Activated CD4-positive, alpha-beta T cell treated with anti-CD3 and anti-CD28 coated beads for 1 hour (primary cell): ENCODE measurements around the gene KCNT2.
"Not testable (repeated sequence)": the region's sequence is repeated elsewhere in the genome, so short reads cannot be mapped to it uniquely, and the experiment has no call there.

ENCODE experiments used
- DNase-seq: peaks from one replicate; pipeline ENCODE4 v3.0.0-alpha.2; 2020

Gene KCNT2

DNA sequence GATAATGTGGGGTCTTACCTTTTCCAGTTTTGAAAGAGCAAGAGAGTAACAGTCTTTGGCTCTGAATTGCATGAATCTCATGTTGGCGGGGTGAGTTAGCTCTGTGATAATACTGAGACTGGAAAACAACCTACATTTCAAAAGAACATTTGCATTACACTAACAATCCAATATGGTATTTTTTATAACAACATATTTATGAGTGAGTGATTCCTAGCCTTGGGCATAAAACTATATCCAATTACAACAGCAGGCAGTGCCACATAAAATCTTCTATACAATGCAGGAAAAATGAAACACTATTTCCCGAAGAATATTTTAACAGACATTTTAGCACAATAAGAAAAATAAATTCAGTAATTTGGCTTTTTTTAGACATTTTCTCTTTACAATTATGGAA lies 303.0 kb downstream of the KCNT2 start:
- DNase-seq, result no peak

DNA sequence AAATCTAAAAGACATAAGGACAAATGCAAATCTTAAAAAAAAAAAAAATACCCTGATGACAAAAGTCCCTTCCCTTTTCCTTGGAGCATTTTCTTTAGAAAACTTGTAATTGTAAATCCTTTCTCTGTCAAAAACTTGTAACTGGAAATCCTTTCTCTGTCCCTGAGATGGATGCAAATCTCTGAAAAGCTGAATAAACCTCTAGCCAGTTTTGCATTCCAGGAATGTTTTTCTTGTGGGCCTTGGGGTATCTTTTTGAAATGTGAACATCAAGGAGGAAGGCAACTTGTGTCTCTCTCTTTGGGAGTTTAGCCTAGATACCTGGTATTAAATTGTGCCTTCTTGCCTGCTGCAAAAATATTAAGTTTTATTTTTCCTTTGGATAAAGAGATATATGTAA lies 305.3 kb downstream of the KCNT2 start:
- no peak for DNase-seq

DNA sequence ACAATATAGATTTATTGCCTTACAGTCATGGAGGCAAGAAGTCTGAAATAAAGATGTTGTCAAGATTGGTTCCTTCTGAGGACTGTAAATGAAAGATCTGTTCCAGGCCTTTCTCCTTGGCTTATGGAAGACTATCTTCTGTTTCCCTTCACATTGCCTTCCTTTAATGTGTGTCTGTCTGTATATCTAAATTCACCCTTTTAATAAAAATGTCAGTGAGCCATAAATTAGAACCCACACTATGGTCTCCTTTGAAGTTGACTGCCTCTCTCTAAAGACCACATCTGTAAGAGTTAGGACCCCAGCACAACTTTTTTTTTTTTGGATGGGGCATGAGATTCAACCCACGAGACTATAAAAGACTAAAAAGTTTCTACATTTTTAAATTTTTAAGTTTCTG lies 305.8 kb downstream of the KCNT2 start:
- no peak for DNase-seq

DNA sequence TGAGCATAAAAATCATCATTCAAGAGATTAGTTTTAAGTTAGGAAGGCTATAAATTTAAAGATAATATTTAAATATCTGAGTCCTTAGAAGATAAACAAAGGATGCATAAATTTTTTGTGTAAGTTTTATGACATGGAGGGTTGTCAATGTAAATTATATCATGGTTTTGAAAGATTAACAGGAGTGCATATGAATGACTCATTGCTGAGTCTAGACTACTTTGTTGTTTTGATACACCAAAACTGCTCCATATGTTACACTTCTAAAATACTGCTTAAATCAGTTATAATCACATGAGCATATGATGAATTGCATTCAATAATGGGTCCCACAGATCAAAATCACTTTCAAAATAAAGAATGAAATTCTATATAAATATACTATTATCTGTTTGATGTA lies 312.5 kb downstream of the KCNT2 start:
- no peak for DNase-seq

DNA sequence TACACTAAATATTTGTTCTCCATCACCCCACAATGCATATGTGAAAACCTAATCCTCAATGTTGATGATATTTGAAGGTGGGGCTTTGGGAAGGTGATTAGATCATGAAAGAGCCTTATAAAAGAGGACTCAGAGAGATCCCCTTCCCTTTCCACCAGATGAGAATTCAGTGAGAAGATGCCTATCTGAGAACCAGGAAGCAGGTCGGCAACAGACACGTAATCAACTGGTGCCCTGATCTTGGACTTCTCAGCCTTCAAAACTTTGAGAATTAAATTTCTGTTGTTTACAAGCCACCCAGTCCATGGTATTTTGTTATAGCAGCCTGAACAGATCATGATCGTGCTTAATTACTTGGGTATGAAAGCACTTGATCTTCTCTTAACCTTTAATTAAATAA lies 329.4 kb downstream of the KCNT2 start:
- no peak for DNase-seq

DNA sequence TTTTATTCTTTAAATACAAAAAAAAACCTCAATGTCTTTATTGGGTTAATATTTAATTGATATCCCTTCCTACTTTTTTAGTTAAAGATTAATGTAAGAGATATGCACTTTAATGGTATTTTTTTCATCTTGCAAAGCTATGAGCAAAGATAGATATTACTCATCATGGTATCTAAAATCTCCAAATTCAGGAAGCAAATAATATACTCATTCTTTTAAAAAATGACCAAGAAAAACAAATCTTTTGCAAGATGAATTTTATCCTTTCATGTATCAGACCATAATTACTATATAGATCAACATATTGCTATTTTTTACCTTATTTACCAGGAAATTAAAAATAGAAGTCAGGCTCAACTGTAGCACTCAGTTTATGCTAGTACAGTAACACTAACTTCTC lies 330.4 kb downstream of the KCNT2 start:
- DNase-seq, result no peak

DNA sequence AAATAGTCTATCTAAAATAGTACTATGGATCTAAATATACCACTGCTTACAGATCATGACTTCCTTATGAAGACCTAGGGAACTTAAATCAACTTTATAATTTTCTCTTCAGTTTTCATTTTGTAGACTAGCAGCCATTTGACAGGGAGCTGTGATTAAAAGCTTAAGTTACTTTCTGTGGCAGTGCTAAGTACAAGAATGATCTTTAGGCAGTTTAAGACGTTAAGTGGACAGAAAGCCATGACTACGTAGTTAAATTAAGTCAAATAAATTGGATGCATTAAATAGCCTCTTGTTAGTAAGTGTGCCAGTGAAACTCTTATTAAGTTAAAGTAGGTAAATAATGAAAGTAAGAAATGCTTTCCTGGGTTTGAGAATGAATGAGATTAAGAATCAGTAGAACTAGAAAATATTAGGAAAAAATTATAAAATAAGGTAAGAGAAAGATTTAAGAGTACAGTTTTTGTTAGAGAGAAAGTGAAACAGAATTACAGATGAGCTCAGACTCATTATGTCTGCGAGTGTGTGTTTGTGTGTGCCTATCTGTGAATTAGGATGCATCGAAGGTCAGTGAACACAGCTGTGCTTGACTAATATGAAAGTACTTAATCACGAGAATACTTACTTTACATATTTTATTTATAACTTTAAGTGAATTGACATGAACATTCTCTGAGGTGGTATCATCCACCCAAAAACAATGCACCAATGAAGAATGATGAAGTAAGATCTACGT lies 336.9 kb downstream of the KCNT2 start:
- DNase-seq, result no peak

DNA sequence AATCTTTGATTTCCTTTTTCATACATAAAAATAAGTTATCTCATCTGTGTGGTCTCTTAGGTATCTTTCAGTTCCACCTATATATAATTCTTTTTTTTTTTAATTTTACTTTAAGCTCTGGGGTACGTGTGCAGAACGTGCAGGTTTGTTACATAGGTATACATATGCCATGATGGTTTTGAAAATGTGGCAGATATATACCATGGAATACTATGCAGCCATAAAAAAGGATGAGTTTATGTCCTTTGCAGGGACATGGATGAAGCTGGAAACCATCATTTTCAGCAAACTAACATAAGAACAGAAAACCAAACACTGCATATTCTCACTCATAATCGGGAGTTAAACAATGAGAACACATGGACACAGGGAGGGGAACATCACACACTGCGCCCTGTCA lies 345.2 kb downstream of the KCNT2 start:
- DNase-seq, result not testable (repeated sequence)

DNA sequence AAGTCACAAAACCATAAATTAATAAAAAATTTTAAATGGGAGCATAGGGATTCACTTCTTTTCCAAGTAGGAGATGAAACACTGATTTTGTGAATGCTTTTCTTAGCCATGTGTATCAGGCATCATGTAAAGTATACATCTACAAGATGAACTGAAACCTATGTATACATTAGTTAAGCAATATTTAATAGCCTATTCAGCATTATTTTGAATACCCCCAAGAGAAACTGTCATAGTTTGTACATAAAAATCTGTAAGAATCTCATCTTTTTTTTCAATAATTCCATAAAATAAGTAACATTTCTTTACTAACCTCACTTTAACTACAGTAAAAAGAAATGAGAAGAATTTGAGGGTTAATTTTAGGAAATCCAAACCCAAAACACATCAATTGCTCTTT lies 348.0 kb downstream of the KCNT2 start:
- no peak for DNase-seq

DNA sequence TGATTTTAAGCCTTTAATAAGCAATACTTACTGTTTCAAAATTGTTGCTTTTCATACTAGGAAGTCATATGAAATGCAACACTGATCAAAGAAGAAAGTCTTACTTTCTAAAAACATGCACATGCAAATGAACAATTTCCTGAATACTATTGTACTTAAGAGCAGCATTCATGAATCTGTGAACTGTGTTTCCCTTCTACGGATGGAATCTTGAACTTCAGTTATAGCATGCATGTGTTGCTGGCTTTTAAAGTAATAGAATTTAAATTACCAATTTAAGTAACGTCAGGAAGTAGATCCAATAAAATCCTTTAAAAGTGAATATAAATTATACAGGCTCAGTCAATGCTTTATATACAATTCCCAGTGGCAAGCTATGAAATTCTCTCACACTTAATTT lies 348.9 kb downstream of the KCNT2 start:
- no peak for DNase-seq

DNA sequence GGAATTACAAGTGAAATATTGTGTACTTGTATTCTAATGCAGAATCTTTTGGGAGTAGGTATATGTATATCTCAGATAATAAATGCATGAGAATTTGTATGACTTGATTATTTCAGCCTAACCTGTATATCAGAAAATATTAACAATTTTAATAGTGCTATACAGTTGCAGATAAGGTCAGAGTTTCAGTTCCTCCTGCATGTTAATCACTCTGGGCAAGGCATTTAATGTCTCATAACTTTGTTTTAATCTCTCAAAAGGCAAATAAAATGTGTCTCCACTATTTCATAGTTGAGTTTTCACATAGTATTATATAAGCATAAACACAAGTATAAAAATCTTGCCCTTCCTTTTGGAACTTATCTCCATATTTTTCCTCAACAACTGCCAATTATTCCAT lies 352.5 kb downstream of the KCNT2 start:
- DNase-seq, result no peak

DNA sequence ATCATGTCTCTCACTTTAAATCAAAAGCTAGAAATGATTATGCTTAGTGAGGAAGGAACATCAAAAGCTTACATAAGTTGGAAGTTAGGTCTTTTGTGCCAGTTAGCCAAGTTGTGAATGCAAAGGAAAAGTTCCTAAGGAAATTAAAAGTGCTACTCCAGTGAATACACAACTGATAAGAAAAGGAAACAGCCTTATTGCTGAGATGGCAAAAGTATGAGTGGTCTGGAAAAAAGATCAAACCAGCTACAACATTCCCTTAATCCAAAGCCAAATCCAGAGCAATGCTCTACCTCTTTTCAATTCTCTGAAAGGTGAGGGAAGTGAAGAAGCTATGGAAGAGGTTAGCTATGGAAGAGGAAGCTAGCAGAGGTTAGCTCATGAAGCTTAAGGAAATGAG lies 378.7 kb downstream of the KCNT2 start:
- DNase-seq, result no peak

DNA sequence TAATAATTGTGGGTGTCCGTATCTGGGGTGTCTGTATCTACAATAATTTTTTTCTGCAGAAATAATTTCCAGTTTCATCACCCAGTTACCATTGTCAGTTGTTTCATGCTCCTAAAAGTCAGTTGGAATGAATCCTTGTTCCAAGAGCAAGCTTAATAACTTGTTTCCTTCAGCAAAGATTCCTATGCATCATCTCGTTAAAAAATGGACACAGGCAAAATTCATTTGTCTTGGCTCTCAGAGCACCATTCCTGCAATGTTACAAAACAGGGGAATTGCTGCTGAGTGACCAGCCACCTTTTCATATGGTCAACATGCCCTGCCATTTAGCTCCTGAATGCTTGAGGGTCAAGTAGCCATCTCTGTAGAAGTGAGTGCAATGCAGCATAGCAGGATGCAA lies 393.4 kb downstream of the KCNT2 start:
- DNase-seq, result no peak

DNA sequence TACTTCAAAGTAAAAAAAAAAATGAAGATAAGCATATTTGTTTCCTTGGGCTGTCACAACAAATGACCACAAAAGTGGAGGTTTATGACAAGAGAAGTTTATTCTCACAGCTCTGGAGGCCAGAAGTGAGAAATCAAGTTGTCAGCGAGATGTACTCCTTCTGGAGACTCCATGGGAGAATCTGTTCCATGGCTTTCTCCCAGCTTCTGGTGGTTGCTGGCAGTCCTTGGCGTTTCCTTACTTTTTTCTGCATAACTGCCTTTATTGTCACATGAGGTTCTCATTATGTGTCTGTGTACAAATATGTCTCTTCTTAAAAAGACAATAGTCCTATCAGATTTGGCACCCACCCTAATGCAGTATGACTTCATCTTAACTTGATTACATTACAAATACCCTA lies 398.3 kb downstream of the KCNT2 start:
- DNase-seq, result no peak

DNA sequence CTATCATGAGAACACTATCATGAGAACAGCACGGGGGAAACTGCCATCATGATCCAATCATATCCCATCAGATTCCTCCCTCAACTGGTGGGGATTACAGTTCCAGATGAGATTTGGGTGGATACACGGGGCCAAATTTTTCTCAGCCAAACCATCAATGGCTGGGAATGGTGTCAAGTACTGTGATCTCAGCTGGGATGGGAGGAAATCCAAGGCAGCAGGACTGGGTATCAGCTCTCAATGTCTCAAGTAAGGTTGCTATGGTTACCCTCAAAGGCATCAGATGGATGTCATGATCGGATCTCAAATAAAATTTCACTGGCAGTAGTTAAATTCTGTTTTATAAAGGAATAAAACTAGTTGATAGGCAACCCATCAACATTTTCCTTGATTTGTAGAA lies 399.0 kb downstream of the KCNT2 start:
- no peak for DNase-seq

DNA sequence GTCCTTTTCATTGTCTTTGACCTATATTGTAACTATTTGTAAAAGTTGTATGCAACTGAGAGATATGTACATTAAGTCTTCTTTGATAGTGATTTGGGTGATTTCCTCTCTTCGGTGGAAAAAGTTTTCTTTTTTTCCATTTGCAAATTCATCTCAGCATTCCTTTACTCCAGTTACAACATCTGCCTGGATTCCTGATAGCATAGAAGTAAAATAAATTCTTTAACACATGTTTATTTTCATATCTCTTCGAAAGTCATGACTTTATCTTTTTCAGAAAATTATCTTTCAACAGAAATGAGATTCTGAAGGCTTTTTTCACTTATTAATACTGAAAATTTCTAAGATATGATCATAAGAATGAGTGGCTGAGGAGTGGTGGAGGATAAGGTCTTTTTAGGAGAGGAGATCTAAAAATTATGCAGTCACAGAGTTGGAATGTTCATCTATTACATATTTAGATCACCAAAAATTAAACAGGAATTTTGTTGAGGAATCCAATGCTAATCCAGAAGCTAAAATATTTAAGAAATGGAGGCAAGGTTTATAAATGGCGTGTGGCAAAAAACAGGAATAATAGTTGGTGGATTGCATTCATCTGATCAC lies 400.5 kb downstream of the KCNT2 start:
- DNase-seq, result no peak

DNA sequence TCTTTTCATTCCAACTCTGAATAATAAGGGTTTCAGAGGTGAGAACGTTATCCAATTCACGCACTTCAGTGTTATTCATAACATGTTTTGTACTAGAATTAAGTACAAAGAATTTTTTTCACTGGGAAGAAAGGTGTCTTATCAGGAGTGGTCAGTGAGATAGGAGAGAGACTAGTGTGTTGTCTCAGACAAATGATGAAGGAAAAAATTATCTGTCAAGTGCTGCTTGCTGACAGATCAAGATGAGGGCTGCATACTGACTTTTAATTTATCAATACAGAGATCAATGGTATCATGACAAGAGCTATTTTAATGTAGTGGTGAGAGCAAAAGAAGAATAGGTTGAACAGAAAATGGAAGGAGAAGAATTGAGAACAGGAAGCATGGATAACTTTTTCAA lies 402.4 kb downstream of the KCNT2 start:
- no peak for DNase-seq

DNA sequence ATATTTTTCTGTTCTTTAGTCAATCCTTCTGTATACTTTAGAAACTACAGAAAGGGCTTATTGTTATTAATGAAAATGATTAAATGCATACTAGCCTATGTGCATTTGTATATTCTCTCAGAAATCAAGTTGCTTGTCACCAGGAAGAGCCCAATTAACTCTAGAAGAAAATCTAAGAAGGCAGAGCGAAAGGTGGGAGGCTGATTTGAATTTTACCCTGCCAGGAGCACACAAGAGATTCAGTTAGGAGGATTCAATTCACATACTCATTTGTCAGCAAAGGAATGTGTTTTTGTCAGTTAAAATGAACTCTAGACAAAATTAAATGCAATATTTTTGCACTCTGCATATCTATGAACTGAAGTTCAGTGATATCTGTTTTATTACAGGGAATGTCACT lies 411.8 kb downstream of the KCNT2 start:
- DNase-seq, result no peak

DNA sequence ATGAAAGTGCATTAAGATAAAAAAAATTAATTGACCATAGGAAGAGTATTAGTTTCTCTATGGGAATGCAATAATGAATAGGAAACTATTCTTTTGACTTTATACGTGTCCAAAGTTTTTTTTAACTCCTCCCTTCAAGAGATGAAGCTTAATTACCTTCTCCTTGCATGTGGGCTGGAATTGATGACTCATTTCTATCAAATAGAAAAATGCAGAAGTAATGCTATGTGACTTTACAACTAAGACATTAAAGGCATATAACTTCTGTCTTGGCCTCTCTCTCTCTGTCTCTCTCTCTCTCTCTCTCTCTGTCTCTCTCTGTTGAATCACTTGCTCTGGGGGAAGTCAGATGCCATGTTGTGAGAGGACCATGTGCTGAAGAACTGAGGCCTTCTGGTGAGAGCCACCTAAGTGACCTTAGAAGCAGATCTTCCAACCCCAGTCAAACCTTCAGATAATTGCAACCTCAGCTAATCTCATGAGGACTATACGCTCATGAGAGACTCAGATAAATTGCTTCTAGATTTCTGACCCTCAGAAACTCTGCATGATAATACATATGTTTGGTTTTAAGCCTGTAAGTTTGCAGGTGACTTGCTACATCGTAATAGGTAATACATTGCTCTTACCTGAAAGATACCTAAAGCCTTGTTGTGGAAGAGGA lies 414.2 kb downstream of the KCNT2 start:
- DNase-seq, result no peak

DNA sequence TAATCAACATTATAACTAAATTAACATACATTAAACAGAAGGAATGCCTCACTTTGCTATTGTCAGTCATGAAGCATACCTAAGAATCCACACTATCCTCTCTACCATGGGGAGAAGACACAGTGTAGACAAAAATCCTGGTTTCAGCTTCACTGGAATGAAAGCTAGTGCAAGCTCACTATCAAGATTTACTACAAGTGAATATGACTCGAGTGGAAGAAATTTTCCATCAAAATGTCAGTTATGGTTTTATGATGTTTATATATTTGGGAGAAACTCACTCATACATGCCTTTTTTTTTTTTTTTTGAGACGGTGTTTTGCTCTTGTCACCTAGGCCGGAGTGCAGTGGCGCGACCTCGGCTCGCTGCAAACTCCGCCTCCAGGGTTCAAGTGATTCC lies 424.3 kb downstream of the KCNT2 start:
- no peak for DNase-seq

DNA sequence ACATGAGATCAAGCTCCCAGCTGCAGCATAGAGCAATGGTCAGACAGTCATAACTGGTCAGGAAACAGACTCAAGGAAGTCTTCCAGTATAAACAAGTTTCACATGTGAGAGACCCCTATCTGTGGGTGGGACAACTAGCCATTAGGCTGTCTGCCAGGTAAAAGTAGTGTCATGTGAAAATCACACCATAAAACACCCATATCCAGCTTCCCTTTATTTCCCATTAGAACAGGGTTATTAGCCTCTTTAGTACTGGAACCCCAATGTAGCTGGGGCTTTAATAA lies 426.7 kb downstream of the KCNT2 start:
- DNase-seq, result no peak

DNA sequence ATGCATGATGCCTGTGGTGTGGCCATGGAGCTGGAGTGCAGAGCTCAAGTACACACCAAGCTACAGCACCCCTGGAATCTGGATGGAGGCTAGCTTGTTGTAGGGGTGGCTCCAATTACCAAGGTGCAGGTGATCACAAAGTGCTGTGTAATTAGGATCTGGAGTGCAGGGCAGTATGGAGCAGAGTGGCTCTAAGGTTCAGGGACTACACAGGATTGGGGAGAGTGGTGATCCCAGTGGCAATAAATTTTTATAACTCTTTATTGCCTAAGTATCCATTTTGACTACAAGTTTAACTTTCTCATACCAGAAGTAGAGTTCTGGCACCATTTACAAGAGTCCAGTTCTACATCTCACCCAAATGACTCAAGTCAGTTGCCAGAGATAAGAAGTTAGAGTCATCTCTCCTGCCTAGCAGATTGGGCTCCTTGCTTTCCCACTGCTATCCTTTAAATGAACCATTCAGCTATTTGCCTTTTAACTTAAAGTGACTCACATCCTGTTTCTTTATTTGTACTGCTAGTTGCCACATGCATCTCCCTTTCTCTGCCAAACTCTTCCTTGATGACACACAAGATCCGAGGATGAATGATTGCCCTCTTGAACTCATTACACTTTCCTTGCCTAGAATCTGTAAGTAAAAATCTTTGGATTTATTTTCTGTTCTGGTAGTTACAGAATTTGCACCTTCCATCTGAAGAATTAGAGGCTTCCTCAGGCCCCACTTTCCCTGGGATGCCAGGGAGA lies 427.2 kb downstream of the KCNT2 start:
- DNase-seq, result no peak

DNA sequence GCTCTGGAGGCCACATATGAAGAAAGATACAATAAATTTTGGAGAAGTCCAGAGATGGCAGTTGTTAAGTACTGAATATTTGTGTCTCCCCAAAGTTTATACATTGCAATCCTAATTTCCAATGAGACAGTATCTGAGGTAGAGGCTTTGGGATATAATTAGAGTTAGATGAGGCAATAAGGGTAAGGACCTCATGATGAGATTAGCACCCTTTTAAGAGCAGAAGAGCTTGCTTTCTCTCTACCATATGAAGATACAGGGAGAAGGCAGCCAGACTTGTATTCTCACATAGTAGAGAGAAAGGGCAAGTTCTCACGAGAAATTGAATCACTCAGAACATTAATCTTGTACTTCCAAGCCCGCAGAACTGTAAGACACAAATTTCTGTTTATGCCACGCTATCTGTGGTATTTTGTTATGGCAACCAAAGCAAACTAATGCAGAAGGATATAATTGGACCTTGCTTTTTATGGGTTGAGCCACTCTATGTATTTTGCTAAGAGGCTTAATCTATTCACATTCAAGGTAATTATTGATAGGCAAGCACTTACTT lies 430.1 kb downstream of the KCNT2 start:
- no peak for DNase-seq
